ENCODE measurements around the gene TEX38.
"Not testable (repeated sequence)": the region's sequence is repeated elsewhere in the genome, so short reads cannot be mapped to it uniquely, and the experiment has no call there.

TEX38 gene

DNA sequence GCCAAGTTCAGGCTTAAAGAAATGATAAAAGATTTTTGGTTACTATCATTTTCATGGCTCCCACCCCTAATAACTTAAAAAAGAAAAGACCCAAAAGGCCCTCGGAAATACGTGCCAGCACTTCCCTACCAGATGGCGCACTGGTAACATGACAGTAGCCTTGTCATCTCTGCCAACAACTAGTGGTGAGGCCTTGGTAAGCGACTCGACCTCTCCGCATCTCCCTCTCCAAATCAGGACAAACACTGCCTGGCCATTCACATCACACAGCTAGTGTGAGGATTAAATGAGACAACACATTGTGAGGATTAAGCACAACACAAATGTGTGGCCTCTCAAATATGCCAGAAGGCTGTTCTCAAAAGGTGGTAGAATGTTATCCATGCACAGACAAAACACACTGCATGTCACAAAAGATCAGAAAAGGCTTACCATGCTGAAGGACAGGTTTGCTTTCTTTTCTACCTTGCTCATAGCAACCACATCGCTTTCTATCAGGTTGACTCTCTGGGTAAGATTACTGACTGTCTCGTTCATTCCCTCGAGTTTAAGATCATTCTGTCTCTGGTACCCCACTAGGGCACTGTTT lies 16.4 kb downstream of the TEX38 start:
- DNase-seq (ENCODE audit: low read depth in 3 of 3) = no peak

DNA sequence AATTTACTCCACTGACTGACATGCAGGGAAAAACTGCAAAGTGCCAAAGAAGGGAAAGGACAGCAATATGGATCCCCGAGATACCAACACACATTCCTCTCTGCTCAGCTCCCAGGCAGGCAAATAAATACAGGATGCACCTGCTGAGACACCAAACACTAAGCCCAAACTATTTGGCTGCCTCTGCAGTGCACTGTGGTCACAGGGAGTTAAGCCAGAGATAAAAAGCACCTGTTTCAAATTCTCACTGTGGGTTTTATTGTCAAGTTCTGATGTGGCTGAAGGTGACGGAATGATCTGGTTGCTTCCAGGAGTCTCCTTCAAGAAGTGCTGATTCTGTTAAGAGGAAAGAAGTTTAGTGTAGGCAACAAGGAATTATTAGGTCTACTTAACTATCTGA lies 17.7 kb downstream of the TEX38 start:
- no peak for DNase-seq (ENCODE audit: low read depth in 3 of 3)

DNA sequence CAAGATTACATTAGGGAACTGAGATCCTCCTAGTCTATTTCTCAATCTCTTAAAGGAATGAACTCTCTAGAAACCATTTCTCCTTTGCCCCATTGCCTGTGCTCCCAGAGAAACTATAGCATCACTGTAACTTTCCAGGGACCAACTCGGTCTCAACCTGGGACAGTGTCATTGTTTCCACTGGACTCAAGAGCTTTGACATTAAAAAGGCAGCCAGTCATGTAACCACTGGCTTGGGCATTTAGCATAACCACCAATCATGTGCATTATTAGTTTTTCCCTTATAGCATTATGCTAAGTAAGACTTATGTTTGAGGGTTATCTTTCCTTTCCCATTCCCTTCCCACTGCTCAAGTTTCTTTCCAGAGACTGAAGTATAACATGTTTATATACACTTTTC lies 18.2 kb downstream of the TEX38 start:
- DNase-seq (ENCODE audit: low read depth in 3 of 3) = no peak

GRCh38 chr1:46690931-46691421 lies 19.3 kb downstream of the TEX38 start:
- DNase-seq (ENCODE audit: low read depth in 3 of 3) = no peak

DNA sequence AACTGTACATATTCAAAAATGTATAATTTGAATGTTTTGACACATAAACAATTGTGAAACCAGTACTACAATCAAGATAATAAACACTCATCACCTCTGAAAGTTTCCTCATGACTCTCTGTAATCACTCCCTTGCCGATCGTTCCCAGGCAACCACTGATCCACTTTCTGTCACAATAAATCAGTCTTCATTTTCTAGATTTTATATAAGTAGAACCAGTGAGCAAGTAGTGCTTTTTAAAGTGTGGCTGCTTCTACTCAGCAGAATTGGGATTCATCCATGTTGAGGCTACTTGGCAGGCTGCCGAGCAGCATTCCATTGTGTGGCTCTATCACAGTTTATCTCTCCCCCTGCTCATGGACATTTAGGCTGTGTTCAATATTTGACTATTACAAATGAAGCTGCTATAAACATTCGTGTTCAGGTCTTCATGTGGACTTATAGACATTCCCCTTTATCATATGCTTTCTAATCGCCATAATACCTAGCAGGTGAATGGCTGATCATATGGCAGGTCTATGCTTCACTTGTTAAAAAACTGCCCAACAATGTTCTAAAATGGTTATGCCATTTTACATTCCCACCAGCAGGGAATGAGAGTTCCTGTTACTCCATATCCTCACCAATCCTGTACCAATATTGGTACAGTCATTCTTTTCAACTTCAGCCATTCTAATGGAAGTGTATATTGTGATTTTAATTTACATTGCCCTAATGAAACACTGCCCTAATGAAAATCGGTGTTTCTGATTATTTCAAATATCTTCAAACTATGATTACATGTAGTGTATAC lies 20.5 kb downstream of the TEX38 start:
- DNase-seq (ENCODE audit: low read depth in 3 of 3) = no peak

DNA sequence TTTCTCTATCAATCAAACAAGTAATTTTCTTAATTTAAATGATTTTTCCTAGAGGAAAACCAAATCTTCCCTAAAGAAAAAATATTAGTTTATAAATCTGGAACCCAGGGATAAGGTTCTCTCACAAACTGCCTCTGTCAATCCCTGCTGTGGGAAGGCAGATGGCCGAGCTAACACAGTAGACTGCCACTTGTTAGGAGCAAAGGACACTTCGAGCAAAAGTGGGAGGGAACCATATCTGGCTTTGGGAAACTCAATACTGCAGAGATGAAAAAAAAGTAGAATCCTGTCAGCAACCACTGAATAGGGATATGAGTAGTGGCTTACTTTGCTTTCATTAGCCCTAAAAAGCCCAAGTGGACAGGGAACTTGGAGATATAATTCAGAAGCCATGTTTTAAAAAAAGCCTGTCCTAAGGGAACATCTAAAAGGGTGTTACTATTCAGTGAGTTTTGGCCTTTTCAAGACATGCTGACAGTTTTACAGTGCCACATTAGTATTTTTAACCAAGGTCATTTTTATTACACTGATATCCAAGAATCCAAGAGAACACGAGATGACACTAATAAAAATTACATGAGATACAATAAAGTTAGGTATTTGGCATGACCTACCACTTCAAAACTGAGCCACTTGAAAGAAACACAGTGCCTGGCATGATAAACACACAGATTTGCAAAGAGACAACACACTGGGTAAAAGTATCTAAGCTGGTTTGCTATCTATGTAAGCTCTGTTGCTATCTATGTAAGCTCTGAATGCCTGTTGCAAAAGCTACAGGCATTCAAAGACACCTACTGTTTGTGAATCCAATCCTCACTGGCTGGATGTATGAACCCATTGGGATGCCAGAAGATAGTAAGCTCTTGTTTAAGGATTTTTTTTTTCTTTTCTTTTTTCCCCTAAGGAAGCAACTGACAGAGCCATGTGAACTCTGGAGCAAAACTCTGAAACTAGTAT lies 21.4 kb downstream of the TEX38 start:
- DNase-seq (ENCODE audit: low read depth in 3 of 3) = no peak

GRCh38 chr1:46694676-46695075 lies 23.0 kb downstream of the TEX38 start:
- DNase-seq (ENCODE audit: low read depth in 3 of 3) = not testable (repeated sequence)

DNA sequence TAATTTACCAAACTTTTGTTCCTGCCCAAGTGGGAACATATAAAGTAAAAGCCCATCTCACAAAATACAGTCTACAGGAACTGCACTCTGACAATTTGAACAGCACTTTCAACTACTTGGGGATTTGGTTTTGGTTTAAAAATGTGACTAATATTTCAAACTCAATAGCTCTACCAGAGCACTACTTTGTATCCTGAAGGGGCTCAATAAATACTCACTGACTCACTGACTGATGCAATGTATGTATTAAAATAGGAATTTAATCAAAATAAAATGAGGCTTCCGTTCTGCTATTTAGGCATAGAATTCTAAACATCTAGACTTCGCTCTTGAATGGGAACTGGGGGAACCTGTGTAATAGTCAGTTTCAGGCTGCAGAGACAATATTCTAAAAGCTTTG lies 25.4 kb downstream of the TEX38 start:
- no peak for DNase-seq (ENCODE audit: low read depth in 3 of 3)

GRCh38 chr1:46699666-46700065 lies 28.0 kb downstream of the TEX38 start:
- DNase-seq (ENCODE audit: low read depth in 3 of 3) = no peak

GRCh38 chr1:46703927-46704641 lies 32.4 kb downstream of the TEX38 start:
- DNase-seq (ENCODE audit: low read depth in 3 of 3) = no peak

DNA sequence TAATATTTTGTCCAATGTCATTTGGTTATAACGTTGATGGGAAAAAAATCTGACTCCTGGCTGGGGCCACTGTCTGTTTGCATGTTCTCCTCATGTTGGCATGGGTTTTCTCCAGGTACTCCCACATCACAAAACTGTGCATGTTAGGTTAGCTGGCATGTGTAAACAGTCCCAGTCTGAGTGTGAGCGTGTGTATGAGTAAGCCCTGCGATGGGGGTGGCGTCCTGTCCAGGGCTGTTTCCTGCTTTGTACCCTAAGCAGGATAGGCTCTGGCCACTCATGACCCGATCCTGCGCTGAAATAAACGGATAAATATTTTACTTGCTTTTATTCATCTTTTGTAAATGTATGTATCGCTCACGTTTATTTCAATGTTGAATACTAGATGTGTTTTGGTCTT lies 33.8 kb downstream of the TEX38 start:
- DNase-seq (ENCODE audit: low read depth in 3 of 3) = no peak

- no peak for DNase-seq (ENCODE audit: low read depth in 3 of 3)
These were observed 36.5 kb downstream of the TEX38 start for GRCh38 chr1:46708121-46708520.

DNA sequence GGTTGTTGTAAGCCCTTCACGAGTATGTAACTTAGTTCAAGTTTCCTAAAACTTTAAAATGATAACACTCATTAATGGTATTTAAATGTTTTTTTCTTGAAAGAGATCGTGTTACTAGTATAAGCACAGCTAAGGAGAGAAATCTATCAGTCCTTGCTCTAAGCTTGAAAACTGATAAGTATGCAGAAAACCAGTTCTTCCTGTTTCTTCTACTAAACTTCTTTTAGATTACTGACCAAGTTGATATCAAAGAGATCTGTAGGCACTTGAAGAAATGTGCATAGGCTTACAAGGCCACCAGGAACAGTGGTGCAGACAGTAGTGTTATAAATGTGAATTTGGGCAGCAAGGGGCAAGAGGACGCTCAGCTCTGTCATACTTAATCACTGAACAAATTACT lies 43.3 kb downstream of the TEX38 start:
- DNase-seq (ENCODE audit: low read depth in 3 of 3) = no peak

- no peak for DNase-seq (ENCODE audit: low read depth in 3 of 3)
These were observed 46.0 kb downstream of the TEX38 start for GRCh38 chr1:46717654-46718053.

- no peak for DNase-seq (ENCODE audit: low read depth in 3 of 3)
These were observed 46.7 kb downstream of the TEX38 start for GRCh38 chr1:46718340-46718726.

DNA sequence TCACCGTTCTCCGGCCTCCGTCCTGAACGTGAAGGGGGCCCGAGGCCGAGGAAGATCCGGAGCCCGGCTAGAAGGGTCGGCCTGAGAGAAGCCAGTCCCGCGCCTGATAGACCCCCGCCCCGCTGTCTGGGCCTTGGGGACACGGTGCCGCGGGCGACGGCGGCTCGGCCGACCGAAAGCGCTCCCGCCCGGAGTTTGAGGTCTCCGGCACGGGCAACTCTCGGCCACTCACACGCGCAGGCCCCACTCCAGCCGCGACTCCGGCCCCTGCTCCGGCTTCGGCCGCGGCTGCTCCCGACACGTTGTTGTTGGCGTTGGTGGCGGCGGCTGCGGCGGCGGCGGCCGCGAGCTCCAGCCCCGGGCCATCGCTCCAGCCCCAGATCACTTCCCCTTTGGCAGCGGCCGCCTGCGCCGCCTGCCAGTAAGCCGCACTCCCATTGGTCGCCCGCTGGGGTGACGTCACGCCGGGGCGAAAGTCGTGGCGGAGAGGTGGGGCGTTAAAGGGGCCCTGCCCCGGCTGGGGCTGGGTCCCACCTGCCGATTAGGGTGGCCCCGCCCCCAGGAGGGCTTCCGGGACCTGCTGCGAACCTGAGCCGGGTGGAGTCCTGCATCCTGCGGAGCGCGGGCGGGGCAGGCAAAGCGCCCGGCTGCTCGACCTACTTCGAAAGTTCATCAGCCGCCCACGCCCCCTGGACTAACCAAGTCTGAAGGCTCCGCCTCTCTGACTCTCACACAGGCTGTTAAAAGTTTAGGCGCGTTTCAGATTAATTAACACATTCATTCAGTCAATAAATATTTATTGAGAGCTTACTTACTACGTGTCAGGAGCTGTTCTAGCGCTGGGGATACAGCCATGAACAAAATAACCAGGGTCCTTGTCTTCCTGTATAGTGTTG lies 47.3 kb downstream of the TEX38 start, which contains the start of gene EFCAB14:
EFCAB14 (minus strand) TSS at position 388 of the 896 bp plus-strand sequence. CDS start 1,027 bp downstream, outside the sequence.
- DNase-seq (ENCODE audit: low read depth in 3 of 3) = peak; percentile 98 to 99 (median 98)

- DNase-seq (ENCODE audit: low read depth in 3 of 3) = no peak
These were observed 48.0 kb downstream of the TEX38 start for GRCh38 chr1:46719689-46720088.

DNA sequence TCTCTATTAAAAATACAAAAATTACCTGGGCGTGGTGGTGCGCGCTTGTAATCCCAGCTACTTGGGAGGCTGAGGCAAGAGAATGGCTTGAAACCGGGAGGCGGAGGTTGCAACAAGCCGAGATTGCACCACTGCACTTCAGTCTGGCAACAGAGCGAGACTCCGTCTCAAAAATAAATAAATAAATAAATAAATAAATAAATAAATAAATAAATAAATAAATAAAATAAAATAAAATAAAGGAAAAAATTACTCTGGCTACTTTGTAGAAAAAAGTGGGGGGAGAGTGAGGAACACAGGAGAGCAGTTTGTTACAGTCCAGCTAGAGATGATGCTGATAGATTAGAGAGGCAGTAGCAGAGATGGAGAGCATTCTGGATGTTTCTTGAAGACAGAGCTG lies 48.7 kb downstream of the TEX38 start:
- not testable (repeated sequence) for DNase-seq (ENCODE audit: low read depth in 3 of 3)

GRCh38 chr1:46721204-46721603 lies 49.5 kb downstream of the TEX38 start:
- DNase-seq (ENCODE audit: low read depth in 3 of 3) = no peak

DNA sequence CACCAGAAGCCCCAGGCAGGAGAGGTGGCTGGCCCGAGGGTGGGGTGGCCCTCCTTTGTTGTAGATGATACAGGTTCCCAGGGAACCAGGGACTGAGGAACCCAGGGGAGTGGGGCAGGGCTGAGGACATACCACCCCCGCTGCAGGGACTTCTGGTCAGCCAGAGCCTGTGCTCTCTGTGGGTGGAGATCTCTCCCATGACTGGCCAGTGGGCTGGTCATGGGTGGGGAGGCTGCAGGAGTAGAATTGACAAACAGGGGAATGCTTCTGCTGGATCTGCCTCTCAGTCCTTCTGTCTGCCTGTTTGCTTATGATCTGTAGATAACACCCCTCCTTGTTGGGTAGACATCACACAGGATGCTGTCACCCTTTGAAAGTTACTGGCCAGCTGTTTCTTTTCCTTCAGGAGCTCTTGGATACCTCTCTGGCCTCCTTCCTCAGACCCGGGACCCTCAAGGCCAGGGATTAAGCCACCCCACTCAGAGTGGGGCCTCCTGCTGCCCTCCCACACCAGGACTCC lies 50.1 kb downstream of the TEX38 start:
- DNase-seq (ENCODE audit: low read depth in 3 of 3) = no peak
